AG08396 (cell line): Measurements from ENCODE around the gene UGT2A3.

Experiments used
- DNase-seq: peaks from one replicate; pipeline ENCODE4 v3.0.0; 2012; ENCODE audit warnings: low spot score, mixed read lengths

Gene UGT2A3

GRCh38 chr4:68912807-68913206 is 38.8 kb downstream of the UGT2A3 start:
- no peak for DNase-seq

DNA sequence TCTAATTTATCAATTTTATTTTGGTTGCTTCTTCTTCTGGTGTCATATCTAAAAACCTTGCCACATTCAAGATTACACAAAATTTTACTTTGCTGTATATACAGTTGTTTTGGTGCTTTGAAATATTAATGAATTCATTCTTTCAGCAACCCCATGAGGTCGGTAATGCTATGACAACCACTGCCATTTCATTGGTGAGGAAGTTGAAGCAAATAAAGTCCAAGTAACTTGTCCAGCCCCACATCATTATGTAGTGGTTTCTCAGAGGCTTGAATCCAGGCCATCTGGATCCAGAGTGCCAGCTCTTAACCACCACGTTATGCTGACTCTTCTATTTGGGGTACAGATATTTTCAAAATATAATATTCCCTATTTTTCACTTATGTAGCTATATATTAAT is 42.2 kb downstream of the UGT2A3 start:
- DNase-seq, result no peak

- DNase-seq, result no peak
Observed at GRCh38 chr4:68907788-68908700, 43.6 kb downstream of the UGT2A3 start.

DNA sequence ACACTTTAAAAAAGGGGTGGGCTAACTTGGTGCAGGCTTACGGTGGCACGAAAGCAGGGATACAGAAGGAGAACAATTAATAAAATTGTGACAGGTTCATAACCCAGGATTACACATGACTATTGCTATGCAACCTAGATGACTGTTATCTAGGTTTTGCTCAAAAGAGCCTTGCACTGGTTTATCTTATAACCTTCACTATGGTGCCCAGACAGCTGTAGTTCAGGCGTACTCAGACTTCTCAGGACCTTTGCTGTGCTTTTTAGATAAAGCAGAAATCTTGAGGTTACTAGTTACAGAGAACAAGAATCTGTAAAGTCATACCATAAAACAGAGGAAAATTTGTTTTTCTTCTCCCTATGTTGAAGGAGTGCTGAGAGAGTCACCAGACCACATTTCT is 44.4 kb downstream of the UGT2A3 start:
- no peak for DNase-seq

DNA sequence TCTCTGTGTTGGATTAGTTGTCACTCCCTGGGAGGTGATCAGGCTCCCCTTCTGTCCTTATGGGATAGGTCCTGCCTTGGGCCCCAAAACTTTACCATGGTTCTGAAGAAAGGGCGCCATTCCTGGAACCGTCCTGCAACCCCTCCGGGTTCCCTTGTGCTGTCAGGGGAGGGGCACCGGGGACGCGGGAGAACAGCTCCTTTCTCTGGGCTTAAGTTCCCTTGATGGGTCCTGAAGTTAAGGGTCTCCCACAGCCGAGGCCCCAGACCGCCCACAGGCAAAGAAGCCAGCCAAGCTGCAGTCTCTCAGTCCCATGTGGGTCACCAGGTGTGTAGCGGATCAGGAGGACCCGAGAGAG is 44.8 kb downstream of the UGT2A3 start:
- no peak for DNase-seq

- no peak for DNase-seq
Observed at GRCh38 chr4:68905939-68906779, 45.4 kb downstream of the UGT2A3 start.

- no peak for DNase-seq
Observed at GRCh38 chr4:68905598-68905938, 46.0 kb downstream of the UGT2A3 start.

GRCh38 chr4:68904786-68905185 is 46.8 kb downstream of the UGT2A3 start:
- no peak for DNase-seq

DNA sequence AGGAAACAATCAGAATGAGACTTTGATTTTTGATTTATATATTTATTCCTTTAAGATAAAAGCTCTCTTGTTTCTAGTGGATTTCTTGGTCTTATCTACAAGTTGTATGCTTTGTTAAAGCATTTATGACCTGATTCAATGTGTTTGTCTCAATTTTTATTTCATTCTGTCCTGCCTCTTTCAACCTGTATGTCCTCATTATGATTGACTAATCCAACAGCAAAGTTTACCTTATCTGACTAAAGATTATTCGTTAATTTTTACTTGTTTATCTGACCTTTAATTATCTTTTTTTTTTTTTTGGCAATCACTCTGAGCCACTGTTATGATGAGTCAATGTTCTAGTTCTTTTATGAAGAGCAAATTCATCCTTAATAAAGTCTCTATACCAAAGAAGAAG is 54.9 kb downstream of the UGT2A3 start:
- no peak for DNase-seq

DNA sequence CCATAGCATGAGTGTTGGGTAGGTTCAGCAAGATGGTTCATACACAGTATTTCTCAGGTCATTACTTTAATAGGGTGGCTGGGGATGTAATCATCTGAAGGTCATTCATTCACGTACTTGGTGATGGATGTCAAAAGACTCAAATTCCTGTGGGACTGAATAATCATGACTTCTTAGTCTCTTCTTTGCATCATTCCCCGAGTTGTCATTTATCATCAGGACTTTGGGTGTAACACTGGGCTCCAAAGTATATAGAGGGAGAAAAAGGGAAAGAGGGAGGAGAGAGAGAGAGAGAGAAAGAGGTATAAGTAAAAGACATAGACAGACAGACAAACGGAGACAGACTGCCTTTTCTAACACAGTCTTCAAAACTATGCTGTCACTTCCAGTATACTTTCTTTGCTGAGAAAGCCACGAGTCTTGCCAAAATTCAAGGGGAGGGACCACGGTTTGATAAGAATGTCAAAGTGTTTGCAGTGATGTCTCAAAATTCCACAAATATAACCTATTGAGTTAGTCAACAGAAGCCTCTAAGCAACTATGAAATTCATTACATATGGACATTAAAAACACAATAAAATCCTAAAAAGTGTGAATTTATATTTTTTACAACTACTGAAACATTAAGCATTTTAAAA is 55.9 kb downstream of the UGT2A3 start:
- DNase-seq, result no peak

GRCh38 chr4:68892861-68893260 is 58.7 kb downstream of the UGT2A3 start:
- no peak for DNase-seq

GRCh38 chr4:68891678-68892077 is 59.9 kb downstream of the UGT2A3 start:
- DNase-seq, result no peak

DNA sequence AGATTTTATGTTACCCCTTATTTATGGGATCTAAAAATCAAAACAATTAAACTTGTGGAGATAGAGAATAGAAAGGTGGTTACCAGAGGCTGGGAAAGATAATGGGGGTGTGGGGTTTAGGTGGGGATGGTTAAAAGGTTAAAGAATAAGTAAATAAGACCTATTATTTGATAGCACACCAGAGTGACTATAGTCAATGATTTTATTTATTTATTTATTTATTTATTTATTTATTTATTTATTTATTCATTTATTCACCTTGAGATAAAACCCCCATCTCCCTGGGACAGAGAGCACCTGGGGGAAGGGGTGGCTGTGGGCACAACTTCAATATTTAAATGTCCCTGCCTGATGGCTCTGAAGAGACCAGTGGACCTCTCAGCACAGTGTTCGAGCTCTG is 66.1 kb downstream of the UGT2A3 start:
- DNase-seq, result no peak

- DNase-seq, result no peak
Observed at GRCh38 chr4:68883870-68884269, 67.7 kb downstream of the UGT2A3 start.
